Neural crest cell (in vitro differentiated cells): ENCODE measurements around the gene SPOCK1. TPM values are rescaled to one million over a fixed set of nuclear protein-coding genes. Genes with fewer than 3 reads are reported as not detected.

Source experiments
- DNase-seq: peaks from one replicate; pipeline ENCODE4 v3.0.0; 2021; ENCODE audit warnings: low read depth, mixed read lengths, low spot score
- H3K27ac Mint-ChIP-seq: one replicate; pipeline ENCODE4 v1.8.0; 2021; ENCODE audit warnings: mild to moderate bottlenecking, mixed read lengths; ENCODE audit not compliant: unreplicated experiment
- H3K27me3 Mint-ChIP-seq: 2 replicates; pipeline ENCODE4 v1.8.0; 2021; ENCODE audit warnings: low read depth, mild to moderate bottlenecking, mixed read lengths
- H3K36me3 Mint-ChIP-seq: 2 replicates; pipeline ENCODE4 v1.8.0; 2021; ENCODE audit warnings: low read depth, mild to moderate bottlenecking, mixed read lengths
- H3K4me1 Mint-ChIP-seq: 2 replicates; pipeline ENCODE4 v1.8.0; 2021; ENCODE audit warnings: mixed read lengths
- H3K4me3 Mint-ChIP-seq: one replicate; pipeline ENCODE4 v1.8.0; 2021; ENCODE audit warnings: mild to moderate bottlenecking, mixed read lengths
- H3K9me3 Mint-ChIP-seq: 2 replicates; pipeline ENCODE4 v1.8.0; 2021; ENCODE audit warnings: mixed read lengths
- total RNA-seq: library from RNA; stranded (reverse); gene quantifications from 2 replicates; pipeline ENCODE4 v1.2.1, GENCODE V29; 2021
- TF ChIP-seq, protein P1 (sequence below): fragments of 200-600 bp; sonication (generic); conservative IDR thresholded peaks from 2 replicates; pipeline ENCODE4 v1.5.0; 2021; ENCODE audit warnings: antibody characterized with exemption, mild to moderate bottlenecking

The SPOCK1 gene
- total RNA-seq, 1 donor from 2014 or later: 89.7 TPM

DNA sequence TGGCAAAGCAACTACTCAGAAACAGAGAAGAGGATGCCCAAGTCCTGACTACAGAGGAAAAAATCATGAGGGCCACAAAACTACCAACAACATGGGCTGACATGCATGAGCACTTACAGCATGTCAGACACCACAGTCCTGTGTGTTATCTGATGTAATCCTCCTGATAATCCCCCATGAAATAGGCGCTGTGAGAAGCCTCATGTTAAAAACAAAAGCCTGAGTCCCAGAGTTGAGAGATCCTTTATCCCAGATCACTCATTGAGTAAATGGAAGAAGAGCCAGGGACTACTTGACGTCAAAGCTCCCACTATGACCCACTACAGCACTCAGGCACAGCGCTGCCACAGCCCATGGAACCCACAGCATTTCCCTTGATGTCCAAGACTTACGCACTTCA lies 7.2 kb upstream of the SPOCK1 start:
- TF ChIP-seq, protein P1, sequence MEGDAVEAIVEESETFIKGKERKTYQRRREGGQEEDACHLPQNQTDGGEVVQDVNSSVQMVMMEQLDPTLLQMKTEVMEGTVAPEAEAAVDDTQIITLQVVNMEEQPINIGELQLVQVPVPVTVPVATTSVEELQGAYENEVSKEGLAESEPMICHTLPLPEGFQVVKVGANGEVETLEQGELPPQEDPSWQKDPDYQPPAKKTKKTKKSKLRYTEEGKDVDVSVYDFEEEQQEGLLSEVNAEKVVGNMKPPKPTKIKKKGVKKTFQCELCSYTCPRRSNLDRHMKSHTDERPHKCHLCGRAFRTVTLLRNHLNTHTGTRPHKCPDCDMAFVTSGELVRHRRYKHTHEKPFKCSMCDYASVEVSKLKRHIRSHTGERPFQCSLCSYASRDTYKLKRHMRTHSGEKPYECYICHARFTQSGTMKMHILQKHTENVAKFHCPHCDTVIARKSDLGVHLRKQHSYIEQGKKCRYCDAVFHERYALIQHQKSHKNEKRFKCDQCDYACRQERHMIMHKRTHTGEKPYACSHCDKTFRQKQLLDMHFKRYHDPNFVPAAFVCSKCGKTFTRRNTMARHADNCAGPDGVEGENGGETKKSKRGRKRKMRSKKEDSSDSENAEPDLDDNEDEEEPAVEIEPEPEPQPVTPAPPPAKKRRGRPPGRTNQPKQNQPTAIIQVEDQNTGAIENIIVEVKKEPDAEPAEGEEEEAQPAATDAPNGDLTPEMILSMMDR: no peak
- Mint-ChIP-seq H3K4me1 (no peaks in the 10 kb centered on the region), H3K27me3 (peaks cover 12% of the 10 kb centered on the region), H3K27ac (no peak overlapping the region), H3K36me3 (no peaks in the 10 kb centered on the region), H3K4me3 (no peak overlapping the region), H3K9me3 (peaks cover 2% of the 10 kb centered on the region)
- no peak for DNase-seq

DNA sequence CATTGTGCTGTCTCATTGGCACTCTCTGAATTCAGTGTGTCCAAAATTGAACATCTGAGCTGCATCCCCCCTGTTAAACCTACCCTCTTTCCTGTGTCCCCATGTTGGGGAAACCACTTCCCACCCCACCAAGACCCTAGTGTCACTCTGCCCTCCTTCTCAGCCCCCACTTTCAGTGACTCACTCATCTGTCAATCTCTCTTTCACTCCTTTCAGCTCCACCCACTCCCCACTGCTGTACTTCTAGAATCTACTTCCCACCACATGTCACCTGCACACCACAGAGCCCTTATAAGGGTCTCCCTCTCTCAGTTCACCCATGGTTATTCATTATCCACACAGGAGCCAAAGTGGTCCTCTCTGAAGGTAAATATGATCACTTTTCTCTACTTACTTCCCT lies 5.8 kb upstream of the SPOCK1 start:
- peaks cover 12% of the 10 kb centered on the region for H3K27me3 Mint-ChIP-seq
- no peak overlapping the region for H3K27ac Mint-ChIP-seq
- DNase-seq: no peak

DNA sequence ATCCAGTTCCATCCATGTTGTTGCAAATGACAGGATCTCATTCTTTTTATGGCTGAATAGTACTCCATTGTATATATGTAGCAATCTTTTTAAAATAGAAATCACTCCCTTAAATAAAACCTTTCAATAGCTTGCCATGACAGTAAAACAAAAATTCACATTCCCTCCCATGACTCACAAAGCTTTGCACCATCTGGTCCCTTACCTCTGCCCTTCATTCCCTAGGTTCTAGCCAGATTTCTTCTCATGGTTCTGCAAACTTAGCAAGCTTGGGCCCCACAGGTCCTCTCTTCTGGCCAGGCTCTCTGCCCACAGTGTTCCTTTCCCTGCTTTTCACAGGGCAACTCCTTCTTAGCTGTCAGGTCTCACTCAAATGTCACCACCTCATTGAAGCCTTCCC lies 4.3 kb upstream of the SPOCK1 start:
- no peak for DNase-seq
- no peaks in the 10 kb centered on the region for H3K9me3 Mint-ChIP-seq
- H3K27ac Mint-ChIP-seq: no peak overlapping the region
- H3K4me1 Mint-ChIP-seq: no peaks in the 10 kb centered on the region
- H3K4me3 Mint-ChIP-seq: no peak overlapping the region
- H3K36me3 Mint-ChIP-seq: no peaks in the 10 kb centered on the region
- peaks cover 12% of the 10 kb centered on the region for H3K27me3 Mint-ChIP-seq
- TF ChIP-seq, protein P1: no peak

More for the DNA sequence above, 5.8 kb upstream of the SPOCK1 start:
- Mint-ChIP-seq H3K36me3 (no peaks in the 10 kb centered on the region), H3K4me3 (no peak overlapping the region), H3K4me1 (no peaks in the 10 kb centered on the region), H3K9me3 (no peaks in the 10 kb centered on the region)
- TF ChIP-seq, protein P1: no peak

DNA sequence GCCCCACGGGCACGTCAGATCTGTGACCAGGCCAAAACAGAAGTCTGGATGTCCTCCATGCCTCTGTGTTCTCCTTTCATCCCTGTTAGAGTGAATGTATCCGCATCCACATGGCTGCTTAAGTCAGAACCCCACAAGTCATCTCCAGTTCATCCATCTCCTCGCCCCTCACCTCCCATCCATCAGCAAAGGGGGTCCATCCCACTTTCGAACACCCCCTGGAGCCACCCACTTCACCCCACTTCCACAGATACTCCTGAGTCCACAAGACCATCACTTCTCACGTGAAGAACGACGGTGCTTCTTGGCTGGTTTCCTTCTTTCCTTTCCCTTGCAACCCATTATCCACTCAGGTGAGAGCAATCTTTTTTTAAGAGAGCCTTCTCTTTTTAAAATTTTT lies 3.5 kb upstream of the SPOCK1 start:
- TF ChIP-seq, protein P1: no peak
- Mint-ChIP-seq H3K4me3 (no peak overlapping the region), H3K27ac (no peak overlapping the region), H3K27me3 (peaks cover 19% of the 10 kb centered on the region), H3K9me3 (no peaks in the 10 kb centered on the region), H3K4me1 (peaks cover 4% of the 10 kb centered on the region), H3K36me3 (no peaks in the 10 kb centered on the region)
- no peak for DNase-seq

DNA sequence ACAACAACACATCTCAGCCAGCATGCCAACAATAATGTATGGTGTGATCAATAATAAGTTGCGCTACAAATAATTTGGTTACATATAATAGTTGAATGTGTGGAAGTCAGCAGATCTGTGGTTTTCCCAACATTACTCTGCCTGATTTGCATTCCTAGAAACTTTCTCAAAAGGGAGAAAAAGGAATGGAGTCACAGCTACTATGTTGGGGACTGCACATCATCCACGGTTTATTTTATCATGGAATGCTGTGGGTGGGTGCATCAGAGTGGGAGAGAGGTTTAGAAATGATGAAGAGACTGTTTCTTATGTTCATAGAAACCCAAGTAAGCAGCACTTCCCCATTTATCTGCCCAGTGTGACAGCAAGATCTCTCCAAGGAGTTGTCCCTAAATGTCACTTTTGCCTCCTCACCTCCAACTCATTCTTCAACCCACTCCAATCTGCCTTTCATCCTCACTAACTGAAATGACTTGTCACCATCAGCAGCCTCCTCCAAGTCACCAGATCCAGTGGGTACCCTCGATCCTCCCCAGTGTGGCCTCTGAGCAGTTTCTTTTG lies 2.8 kb upstream of the SPOCK1 start:
- TF ChIP-seq, protein P1: no peak
- Mint-ChIP-seq H3K4me3 (no peak overlapping the region), H3K9me3 (no peaks in the 10 kb centered on the region), H3K4me1 (peaks cover 6% of the 10 kb centered on the region), H3K36me3 (no peaks in the 10 kb centered on the region), H3K27me3 (peaks cover 26% of the 10 kb centered on the region), H3K27ac (no peak overlapping the region)
- no peak for DNase-seq
